ENCODE results near the gene OR8A1.

DNA sequence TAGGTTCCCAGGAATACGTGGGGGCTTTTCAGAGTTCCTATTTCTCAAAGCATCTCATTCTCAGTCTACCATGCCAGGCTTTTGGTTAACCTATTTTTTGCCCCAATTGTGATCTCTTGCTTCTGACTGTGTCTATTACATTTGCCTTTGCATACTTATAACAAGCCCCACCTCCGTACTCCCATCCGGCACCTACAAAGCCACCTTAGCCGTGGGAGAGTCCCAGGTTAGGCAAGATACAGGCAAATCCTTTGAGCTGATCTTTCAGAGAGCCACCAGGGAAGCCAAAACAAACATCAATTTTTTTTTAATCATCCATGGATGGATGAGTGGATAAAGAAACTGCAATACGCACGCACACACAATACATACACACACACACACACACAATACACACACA, 22.8 kb downstream of the OR8A1 start:
- TF ChIP-seq, protein P1, sequence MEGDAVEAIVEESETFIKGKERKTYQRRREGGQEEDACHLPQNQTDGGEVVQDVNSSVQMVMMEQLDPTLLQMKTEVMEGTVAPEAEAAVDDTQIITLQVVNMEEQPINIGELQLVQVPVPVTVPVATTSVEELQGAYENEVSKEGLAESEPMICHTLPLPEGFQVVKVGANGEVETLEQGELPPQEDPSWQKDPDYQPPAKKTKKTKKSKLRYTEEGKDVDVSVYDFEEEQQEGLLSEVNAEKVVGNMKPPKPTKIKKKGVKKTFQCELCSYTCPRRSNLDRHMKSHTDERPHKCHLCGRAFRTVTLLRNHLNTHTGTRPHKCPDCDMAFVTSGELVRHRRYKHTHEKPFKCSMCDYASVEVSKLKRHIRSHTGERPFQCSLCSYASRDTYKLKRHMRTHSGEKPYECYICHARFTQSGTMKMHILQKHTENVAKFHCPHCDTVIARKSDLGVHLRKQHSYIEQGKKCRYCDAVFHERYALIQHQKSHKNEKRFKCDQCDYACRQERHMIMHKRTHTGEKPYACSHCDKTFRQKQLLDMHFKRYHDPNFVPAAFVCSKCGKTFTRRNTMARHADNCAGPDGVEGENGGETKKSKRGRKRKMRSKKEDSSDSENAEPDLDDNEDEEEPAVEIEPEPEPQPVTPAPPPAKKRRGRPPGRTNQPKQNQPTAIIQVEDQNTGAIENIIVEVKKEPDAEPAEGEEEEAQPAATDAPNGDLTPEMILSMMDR (conservative IDR thresholded peaks at IDR 0.05; ENCODE audit: low read length): no peak
- no peak for TF ChIP-seq EZH2phosphoT487 (IDR thresholded peaks at IDR 0.05; ENCODE audit: borderline replicate concordance, low read depth, low read length)
